VCaP (cell line): ENCODE measurements around the gene KLHL28.

Experiments
- H3K27ac ChIP-seq: fragments of 450-650 bp; 2 replicates; pipeline ENCODE4 v1.5.1; 2017
- CTCF ChIP-seq: fragments of 450-650 bp; conservative IDR thresholded peaks from 2 replicates; pipeline ENCODE4 v1.5.1; 2017; ENCODE audit warnings: mild to moderate bottlenecking, moderate library complexity

KLHL28 gene

DNA sequence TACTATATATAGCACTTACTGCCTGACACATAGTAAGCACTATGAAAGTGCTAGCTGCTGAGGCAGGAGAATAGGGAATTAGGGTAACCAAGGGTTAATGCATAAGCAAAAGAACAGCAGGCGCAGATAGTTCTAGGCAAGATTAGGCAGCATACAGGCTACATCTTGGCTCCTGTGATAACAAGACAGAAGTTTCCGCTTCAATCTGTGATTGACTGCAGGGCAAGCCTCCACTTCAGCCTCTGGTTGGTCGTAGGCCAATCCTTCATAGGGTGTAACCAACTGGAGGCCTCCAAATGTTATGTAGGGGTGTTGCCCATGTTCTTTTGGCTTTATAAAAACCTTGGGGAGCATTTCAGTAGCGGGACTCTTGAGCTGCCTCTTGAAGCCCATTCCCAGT lies 46.9 kb downstream of the KLHL28 start:
- no peak for TF ChIP-seq CTCF
- no peak overlapping the region for H3K27ac ChIP-seq

DNA sequence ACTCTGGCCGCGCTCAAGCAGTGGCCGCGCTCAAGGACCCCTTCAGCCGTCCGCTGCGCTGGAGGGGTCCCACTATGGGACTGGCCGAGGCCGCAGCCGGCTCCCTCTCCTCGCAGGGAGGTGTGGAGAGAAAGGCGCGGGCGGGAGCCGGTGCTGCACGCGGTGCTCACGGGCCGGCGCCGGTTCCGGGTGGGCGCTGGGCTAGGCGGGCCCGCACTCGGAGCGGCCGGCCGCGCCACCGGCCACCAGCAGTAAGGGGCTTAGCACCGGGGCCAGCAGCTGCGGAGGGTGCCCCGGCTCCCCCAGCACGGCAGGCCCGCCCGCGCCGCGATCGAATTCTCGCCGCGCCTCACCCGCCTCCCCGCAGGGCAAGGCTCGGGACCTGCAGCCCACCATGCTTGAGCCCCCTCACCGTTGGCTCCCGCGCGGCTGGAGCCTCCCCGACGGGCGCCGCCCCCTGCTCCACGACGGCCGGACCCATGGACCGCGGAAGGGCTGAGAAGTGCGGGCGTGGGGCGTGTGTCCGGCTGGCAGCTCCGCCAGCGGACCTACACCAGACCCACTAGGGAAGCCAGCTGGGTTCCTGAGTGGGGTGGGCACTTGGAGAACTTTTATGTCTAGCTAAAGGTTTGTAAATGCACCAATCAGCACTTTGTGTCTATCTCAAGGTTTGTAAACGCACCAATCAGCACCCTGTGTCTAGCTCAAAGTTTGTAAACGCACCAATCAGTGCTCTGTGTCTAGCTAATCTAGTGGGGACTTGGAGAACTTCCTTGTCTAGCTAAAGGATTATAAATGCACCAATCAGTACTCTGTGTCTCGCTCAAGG lies 49.5 kb downstream of the KLHL28 start:
- no peak overlapping the region for H3K27ac ChIP-seq
- no peak for TF ChIP-seq CTCF

GRCh38 chr14:44910821-44911220 lies 50.9 kb downstream of the KLHL28 start:
- TF ChIP-seq CTCF, result no peak
- H3K27ac ChIP-seq, result no peak overlapping the region

- TF ChIP-seq CTCF, result no peak
- H3K27ac ChIP-seq, result no peak overlapping the region
Observed at GRCh38 chr14:44901696-44902095, 60.1 kb downstream of the KLHL28 start.

DNA sequence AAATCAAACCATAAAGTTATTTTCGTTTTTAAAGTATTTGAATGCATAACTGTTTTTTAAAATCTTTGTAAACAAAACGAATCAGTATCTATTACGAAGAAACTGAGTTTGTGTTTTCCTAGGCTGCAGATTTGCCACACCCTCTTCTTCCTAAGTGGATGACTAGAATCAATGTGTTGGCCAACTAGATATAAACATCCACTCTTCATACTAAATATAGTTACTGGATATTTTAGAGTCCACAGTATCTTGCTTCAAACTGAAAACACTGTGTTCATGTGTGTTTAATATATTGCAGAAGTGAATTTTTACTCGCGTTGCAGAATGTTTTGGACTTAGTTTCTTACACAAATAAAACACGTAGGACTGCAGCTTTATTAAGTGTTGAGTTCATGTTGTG lies 63.2 kb downstream of the KLHL28 start:
- TF ChIP-seq CTCF, result no peak
- H3K27ac ChIP-seq, result no peak overlapping the region; the same call in 1 of the 2 replicates

DNA sequence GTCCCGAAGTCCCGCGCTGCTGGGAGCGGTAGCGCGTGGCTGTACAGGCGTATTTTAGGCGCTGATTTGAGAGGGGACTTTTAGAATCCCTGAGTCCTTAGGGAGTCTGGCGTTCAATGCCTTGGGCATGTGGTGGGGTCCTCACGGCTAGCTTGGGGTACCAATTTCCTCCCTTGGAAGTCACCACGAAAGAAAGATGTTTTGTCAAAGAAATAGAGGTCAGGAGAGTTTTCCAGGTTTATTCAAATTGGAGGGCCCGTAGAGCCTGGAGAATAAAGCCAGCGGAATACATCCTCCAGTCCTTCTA lies 63.9 kb downstream of the KLHL28 start:
- TF ChIP-seq CTCF, result no peak

GRCh38 chr14:44897041-44897844 lies 64.5 kb downstream of the KLHL28 start:
- TF ChIP-seq CTCF, result no peak
- peak overlapping the region; percentile 88 for H3K27ac ChIP-seq

More for the DNA sequence above, 63.9 kb downstream of the KLHL28 start:
- H3K27ac ChIP-seq, result peak overlapping the region; percentile 88
